ENCODE results near the gene ATP5IF1. TPM values are rescaled to one million over a fixed set of nuclear protein-coding genes. Genes with fewer than 3 reads are reported as not detected.

The ATP5IF1 gene
- total and polyA plus RNA-seq, 9 of the 15 experiments (the other 6 are each of a cell fraction or from before 2014, with no cell fraction given) = 292 to 1,422 (median 388) TPM

DNA sequence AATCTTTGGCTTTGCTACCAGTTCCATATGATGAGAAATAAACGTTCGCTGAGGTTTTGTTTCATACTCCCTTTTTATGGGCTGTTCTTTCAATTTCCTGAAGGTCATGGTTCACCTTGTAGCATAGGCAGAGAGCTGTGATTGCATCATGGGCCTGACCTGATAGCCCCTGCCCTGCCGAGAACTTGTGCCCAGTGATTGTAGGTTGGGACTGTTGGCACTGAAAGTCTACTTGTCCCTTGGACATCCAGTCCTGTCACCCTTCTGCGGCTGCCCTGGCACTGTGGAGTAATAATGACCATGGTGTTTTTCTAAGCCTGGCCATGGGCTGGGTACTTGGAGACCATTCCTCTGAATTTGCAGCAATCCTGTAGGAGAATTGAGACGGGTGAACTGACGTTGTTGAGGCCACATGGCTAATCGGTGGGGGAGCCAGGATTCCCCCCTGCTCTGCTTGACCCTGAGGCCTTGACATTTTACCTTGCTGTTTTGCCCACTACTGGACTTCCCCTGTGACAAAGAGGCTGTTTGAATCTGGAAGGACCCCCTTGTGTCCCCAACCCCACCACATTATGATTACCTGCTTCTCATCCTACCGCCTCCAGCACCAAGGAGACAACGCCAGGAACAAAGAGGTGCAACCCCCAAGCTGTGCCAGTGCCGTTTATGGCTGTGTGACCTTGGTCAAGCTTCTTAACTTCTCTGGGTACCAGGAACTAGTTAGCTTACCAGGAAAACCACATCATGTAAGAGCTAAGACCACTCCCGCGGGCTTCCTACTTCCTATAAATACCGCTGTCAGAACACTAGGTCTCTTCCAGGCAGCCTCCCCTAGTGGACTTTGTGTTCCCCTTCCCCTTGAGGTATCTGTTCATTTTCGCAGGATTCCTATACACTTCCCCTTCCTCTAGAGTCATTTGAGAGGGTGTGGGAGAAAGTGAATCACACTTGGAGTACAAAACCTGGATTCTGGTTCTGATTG lies 46.8 kb downstream of the ATP5IF1 start (continued):
- TF ChIP-seq, protein P1, sequence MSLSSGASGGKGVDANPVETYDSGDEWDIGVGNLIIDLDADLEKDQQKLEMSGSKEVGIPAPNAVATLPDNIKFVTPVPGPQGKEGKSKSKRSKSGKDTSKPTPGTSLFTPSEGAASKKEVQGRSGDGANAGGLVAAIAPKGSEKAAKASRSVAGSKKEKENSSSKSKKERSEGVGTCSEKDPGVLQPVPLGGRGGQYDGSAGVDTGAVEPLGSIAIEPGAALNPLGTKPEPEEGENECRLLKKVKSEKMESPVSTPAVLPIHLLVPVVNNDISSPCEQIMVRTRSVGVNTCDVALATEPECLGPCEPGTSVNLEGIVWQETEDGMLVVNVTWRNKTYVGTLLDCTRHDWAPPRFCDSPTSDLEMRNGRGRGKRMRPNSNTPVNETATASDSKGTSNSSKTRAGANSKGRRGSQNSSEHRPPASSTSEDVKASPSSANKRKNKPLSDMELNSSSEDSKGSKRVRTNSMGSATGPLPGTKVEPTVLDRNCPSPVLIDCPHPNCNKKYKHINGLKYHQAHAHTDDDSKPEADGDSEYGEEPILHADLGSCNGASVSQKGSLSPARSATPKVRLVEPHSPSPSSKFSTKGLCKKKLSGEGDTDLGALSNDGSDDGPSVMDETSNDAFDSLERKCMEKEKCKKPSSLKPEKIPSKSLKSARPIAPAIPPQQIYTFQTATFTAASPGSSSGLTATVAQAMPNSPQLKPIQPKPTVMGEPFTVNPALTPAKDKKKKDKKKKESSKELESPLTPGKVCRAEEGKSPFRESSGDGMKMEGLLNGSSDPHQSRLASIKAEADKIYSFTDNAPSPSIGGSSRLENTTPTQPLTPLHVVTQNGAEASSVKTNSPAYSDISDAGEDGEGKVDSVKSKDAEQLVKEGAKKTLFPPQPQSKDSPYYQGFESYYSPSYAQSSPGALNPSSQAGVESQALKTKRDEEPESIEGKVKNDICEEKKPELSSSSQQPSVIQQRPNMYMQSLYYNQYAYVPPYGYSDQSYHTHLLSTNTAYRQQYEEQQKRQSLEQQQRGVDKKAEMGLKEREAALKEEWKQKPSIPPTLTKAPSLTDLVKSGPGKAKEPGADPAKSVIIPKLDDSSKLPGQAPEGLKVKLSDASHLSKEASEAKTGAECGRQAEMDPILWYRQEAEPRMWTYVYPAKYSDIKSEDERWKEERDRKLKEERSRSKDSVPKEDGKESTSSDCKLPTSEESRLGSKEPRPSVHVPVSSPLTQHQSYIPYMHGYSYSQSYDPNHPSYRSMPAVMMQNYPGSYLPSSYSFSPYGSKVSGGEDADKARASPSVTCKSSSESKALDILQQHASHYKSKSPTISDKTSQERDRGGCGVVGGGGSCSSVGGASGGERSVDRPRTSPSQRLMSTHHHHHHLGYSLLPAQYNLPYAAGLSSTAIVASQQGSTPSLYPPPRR (CRISPR knock-in tag; IDR thresholded peaks at IDR 0.05; ENCODE audit: borderline replicate concordance) = no peak
- TF ChIP-seq STAT5A (IDR thresholded peaks at IDR 0.05; ENCODE audit: borderline replicate concordance, low read length) (no peak), PHB2 (IDR thresholded peaks at IDR 0.05; ENCODE audit: low read depth) (no peak), TBP (optimal IDR thresholded peaks at IDR 0.05; ENCODE audit: low read depth, low read length) (no peak), CBX1 (IDR thresholded peaks at IDR 0.05; ENCODE audit: low read depth) (no peak), MAFK (IDR thresholded peaks at IDR 0.05; ENCODE audit: low read length) (no peak), TRIM28 (IDR thresholded peaks at IDR 0.05) (no peak), BCL6 (CRISPR knock-in tag; IDR thresholded peaks at IDR 0.05) (no peak), SPI1 (IDR thresholded peaks at IDR 0.05; ENCODE audit: borderline replicate concordance, low read depth, low read length) (peak; percentile 78; the same call in 1 of the 2 replicates), SAP30 (IDR thresholded peaks at IDR 0.05; ENCODE audit: borderline replicate concordance, insufficient read depth, low read depth, low read length, poor library complexity, severe bottlenecking) (no peak), ZNF140 (CRISPR knock-in tag; IDR thresholded peaks at IDR 0.05) (no peak)
- TF ChIP-seq, protein P2, sequence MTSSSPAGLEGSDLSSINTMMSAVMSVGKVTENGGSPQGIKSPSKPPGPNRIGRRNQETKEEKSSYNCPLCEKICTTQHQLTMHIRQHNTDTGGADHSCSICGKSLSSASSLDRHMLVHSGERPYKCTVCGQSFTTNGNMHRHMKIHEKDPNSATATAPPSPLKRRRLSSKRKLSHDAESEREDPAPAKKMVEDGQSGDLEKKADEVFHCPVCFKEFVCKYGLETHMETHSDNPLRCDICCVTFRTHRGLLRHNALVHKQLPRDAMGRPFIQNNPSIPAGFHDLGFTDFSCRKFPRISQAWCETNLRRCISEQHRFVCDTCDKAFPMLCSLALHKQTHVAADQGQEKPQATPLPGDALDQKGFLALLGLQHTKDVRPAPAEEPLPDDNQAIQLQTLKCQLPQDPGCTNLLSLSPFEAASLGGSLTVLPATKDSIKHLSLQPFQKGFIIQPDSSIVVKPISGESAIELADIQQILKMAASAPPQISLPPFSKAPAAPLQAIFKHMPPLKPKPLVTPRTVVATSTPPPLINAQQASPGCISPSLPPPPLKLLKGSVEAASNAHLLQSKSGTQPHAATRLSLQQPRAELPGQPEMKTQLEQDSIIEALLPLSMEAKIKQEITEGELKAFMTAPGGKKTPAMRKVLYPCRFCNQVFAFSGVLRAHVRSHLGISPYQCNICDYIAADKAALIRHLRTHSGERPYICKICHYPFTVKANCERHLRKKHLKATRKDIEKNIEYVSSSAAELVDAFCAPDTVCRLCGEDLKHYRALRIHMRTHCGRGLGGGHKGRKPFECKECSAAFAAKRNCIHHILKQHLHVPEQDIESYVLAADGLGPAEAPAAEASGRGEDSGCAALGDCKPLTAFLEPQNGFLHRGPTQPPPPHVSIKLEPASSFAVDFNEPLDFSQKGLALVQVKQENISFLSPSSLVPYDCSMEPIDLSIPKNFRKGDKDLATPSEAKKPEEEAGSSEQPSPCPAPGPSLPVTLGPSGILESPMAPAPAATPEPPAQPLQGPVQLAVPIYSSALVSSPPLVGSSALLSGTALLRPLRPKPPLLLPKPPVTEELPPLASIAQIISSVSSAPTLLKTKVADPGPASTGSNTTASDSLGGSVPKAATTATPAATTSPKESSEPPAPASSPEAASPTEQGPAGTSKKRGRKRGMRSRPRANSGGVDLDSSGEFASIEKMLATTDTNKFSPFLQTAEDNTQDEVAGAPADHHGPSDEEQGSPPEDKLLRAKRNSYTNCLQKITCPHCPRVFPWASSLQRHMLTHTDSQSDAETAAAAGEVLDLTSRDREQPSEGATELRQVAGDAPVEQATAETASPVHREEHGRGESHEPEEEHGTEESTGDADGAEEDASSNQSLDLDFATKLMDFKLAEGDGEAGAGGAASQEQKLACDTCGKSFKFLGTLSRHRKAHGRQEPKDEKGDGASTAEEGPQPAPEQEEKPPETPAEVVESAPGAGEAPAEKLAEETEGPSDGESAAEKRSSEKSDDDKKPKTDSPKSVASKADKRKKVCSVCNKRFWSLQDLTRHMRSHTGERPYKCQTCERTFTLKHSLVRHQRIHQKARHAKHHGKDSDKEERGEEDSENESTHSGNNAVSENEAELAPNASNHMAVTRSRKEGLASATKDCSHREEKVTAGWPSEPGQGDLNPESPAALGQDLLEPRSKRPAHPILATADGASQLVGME (CRISPR knock-in tag; IDR thresholded peaks at IDR 0.05) = no peak
- TF ChIP-seq, protein P3, sequence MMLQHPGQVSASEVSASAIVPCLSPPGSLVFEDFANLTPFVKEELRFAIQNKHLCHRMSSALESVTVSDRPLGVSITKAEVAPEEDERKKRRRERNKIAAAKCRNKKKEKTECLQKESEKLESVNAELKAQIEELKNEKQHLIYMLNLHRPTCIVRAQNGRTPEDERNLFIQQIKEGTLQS (IDR thresholded peaks at IDR 0.05) = peak; percentile 92
- TF ChIP-seq, protein P3 (CRISPR knock-in tag; conservative IDR thresholded peaks at IDR 0.05) = no peak
- TF ChIP-seq, protein P4, sequence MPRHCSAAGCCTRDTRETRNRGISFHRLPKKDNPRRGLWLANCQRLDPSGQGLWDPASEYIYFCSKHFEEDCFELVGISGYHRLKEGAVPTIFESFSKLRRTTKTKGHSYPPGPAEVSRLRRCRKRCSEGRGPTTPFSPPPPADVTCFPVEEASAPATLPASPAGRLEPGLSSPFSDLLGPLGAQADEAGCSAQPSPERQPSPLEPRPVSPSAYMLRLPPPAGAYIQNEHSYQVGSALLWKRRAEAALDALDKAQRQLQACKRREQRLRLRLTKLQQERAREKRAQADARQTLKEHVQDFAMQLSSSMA (CRISPR knock-in tag; IDR thresholded peaks at IDR 0.05) = no peak

All from K562 (cell line).